ENCODE data around the gene MUC20.
"Not testable (repeated sequence)": the region's sequence is repeated elsewhere in the genome, so short reads cannot be mapped to it uniquely, and the experiment has no call there.

Gene MUC20

GRCh38 chr3:195693428-195694216, 27.2 kb upstream of the MUC20 start:
- DNase-seq: no peak

GRCh38 chr3:195694217-195695076, 26.3 kb upstream of the MUC20 start:
- not testable (repeated sequence) for DNase-seq

- DNase-seq: no peak
Observed at GRCh38 chr3:195696632-195697278, 24.0 kb upstream of the MUC20 start.

GRCh38 chr3:195697582-195698324, 23.0 kb upstream of the MUC20 start:
- DNase-seq: no peak

GRCh38 chr3:195698325-195698646, 22.5 kb upstream of the MUC20 start:
- no peak for DNase-seq

GRCh38 chr3:195698647-195699387, 22.0 kb upstream of the MUC20 start:
- no peak for DNase-seq

- no peak for DNase-seq
Observed at GRCh38 chr3:195699388-195699771, 21.4 kb upstream of the MUC20 start.

GRCh38 chr3:195699860-195700259, 20.9 kb upstream of the MUC20 start:
- no peak for DNase-seq

- no peak for DNase-seq
Observed at GRCh38 chr3:195700319-195700718, 20.5 kb upstream of the MUC20 start.

- no peak for DNase-seq
Observed at GRCh38 chr3:195701042-195701915, 19.5 kb upstream of the MUC20 start.

- no peak for DNase-seq
Observed at GRCh38 chr3:195703776-195704175, 17.0 kb upstream of the MUC20 start.

GRCh38 chr3:195704433-195704999, 16.3 kb upstream of the MUC20 start:
- DNase-seq: no peak

- no peak for DNase-seq
Observed at GRCh38 chr3:195705081-195705991, 15.4 kb upstream of the MUC20 start.

GRCh38 chr3:195708061-195708460, 12.7 kb upstream of the MUC20 start:
- no peak for DNase-seq

GRCh38 chr3:195708626-195709481, 11.9 kb upstream of the MUC20 start:
- no peak for DNase-seq

- DNase-seq: no peak
Observed at GRCh38 chr3:195709676-195710085, 11.1 kb upstream of the MUC20 start.

GRCh38 chr3:195710126-195710905, 10.5 kb upstream of the MUC20 start:
- not testable (repeated sequence) for DNase-seq

Measured in SIG-M5 (cell line).